GM19099 (cell line): Measurements from ENCODE around the gene NCOA7.

Experiments
- POLR2A ChIP-seq: IDR thresholded peaks from 3 replicates; pipeline ENCODE4 v1.6.1; 2011; ENCODE audit warnings: low read depth; ENCODE audit not compliant: insufficient read length; ENCODE audit errors: extremely low read depth

NCOA7 gene

GRCh38 chr6:125852587-125852986, 61.8 kb downstream of the NCOA7 start:
- no peak for TF ChIP-seq POLR2A

GRCh38 chr6:125853168-125853567, 62.4 kb downstream of the NCOA7 start:
- TF ChIP-seq POLR2A: no peak

- no peak for TF ChIP-seq POLR2A
Observed at GRCh38 chr6:125853756-125854155, 63.0 kb downstream of the NCOA7 start.

- no peak for TF ChIP-seq POLR2A
Observed at GRCh38 chr6:125854355-125854754, 63.6 kb downstream of the NCOA7 start.

- no peak for TF ChIP-seq POLR2A
Observed at GRCh38 chr6:125855783-125856182, 65.0 kb downstream of the NCOA7 start.

- no peak for TF ChIP-seq POLR2A
Observed at GRCh38 chr6:125857846-125858245, 67.1 kb downstream of the NCOA7 start.

GRCh38 chr6:125858427-125859320, 67.9 kb downstream of the NCOA7 start:
- TF ChIP-seq POLR2A: no peak

- TF ChIP-seq POLR2A: no peak
Observed at GRCh38 chr6:125859727-125860126, 69.0 kb downstream of the NCOA7 start.

GRCh38 chr6:125863023-125863422, 72.3 kb downstream of the NCOA7 start:
- no peak for TF ChIP-seq POLR2A

- TF ChIP-seq POLR2A: no peak
Observed at GRCh38 chr6:125865015-125865414, 74.3 kb downstream of the NCOA7 start.

- TF ChIP-seq POLR2A: no peak
Observed at GRCh38 chr6:125866433-125866832, 75.7 kb downstream of the NCOA7 start.

GRCh38 chr6:125867483-125867942, 76.8 kb downstream of the NCOA7 start:
- no peak for TF ChIP-seq POLR2A

GRCh38 chr6:125868252-125868651, 77.5 kb downstream of the NCOA7 start:
- TF ChIP-seq POLR2A: no peak

GRCh38 chr6:125868678-125869395, 78.1 kb downstream of the NCOA7 start:
- no peak for TF ChIP-seq POLR2A

- no peak for TF ChIP-seq POLR2A
Observed at GRCh38 chr6:125869427-125869826, 78.7 kb downstream of the NCOA7 start.

GRCh38 chr6:125871365-125871764, 80.6 kb downstream of the NCOA7 start:
- TF ChIP-seq POLR2A: no peak
